K562 (cell line): ENCODE results near the gene PACS2. TPM values are rescaled to one million over a fixed set of nuclear protein-coding genes. Genes with fewer than 3 reads are reported as not detected.

Experiments
- ATAC-seq: fragments of 200-7000 bp; cut with Tn5 transposase; 3 replicates; pipeline ENCODE4 v1.9.1; 2020; ENCODE audit warnings: moderate library complexity
- BruUV-seq: library from RNA; stranded (reverse); fragments of 400-500 nt; replicated peaks from 2 replicates; lab custom pipeline; 2021; lab: Mats Ljungman, UMichigan
- CTCF ChIA-PET: fragments of 300-600 bp; formaldehyde crosslinking; extraction: SDS; loops from one replicate; lab custom pipeline; 2021; ENCODE audit warnings: low intra/inter-chr PET ratio; lab: Yijun Ruan, JAX
- POLR2A ChIA-PET: fragments of 300-600, 350-650 bp; sonication (Branson Sonifier 250); formaldehyde crosslinking; extraction: SDS; loops from one replicate; lab custom pipeline; 2021; ENCODE audit warnings: antibody characterized with exemption, inconsistent platforms; lab: Yijun Ruan, JAX
- DNase-seq, 4 experiments: peaks; one replicate each; pipeline versions ENCODE4 v3.0.0 to v3.0.0-alpha.2; 2011 to 2018; ENCODE audit warnings: low spot score in 3 of 4, mixed read lengths in 3 of 4; ENCODE audit errors: extremely low read depth in 1 of 4
- FAIRE-seq: peaks from 2 replicates; lab custom pipeline; 2011; peaks lifted over from hg19 to GRCh38; lab: Jason Lieb, UNC
- H2AFZ ChIP-seq: 2 replicates; pipeline ENCODE4 v1.6.0; 2011; ENCODE audit warnings: low read depth, low read length, control low read depth, inconsistent platforms
- H3K27ac ChIP-seq: fragments of 200-600 bp; 3 replicates; pipeline ENCODE4 v1.8.0; 2011; ENCODE audit warnings: low read depth, mild to moderate bottlenecking, control low read depth, inconsistent platforms, low read length, moderate library complexity, mixed read lengths; ENCODE audit errors: extremely low read depth
- H3K27me3 ChIP-seq, 2 experiments: fragments of 300-600 bp in 1 of 2; 2 replicates in 1 of 2; 3 replicates in 1 of 2; pipeline versions ENCODE4 v1.6.0 to v1.8.0; 2011; ENCODE audit warnings: inconsistent platforms in 2 of 2, low read length in 2 of 2, mild to moderate bottlenecking in 1 of 2, mixed read lengths in 1 of 2, moderate library complexity in 1 of 2; ENCODE audit not compliant: control insufficient read depth in 2 of 2, insufficient read depth in 2 of 2
- H3K36me3 ChIP-seq: fragments of 300-600 bp; 3 replicates; pipeline ENCODE4 v1.8.0; 2011; ENCODE audit warnings: mild to moderate bottlenecking, low read length, inconsistent platforms; ENCODE audit not compliant: control insufficient read depth, insufficient read depth
- H3K4me1 ChIP-seq, 2 experiments: fragments of 200-600 bp in 1 of 2; replicated peaks in 1 of 2; 2 replicates in 1 of 2; 3 replicates in 1 of 2; pipeline versions ENCODE4 v1.5.1 to v1.8.0; 2011; ENCODE audit warnings: inconsistent platforms in 2 of 2, low read length in 2 of 2, mild to moderate bottlenecking in 1 of 2, mixed read lengths in 1 of 2, moderate library complexity in 1 of 2; ENCODE audit not compliant: control insufficient read depth in 2 of 2, insufficient read depth in 2 of 2
- H3K4me2 ChIP-seq: 2 replicates; pipeline ENCODE4 v1.6.1; 2011; ENCODE audit warnings: low read length, control low read depth, inconsistent platforms, mixed read lengths; ENCODE audit not compliant: insufficient read depth
- H3K4me3 ChIP-seq: fragments of 200-600 bp; sonication (generic), shearing (Covaris generic); 2 replicates; pipeline ENCODE4 v1.5.1; 2016; ENCODE audit warnings: control low read depth, inconsistent platforms
- H3K79me2 ChIP-seq: fragments of 200-600 bp; 3 replicates; pipeline ENCODE4 v1.8.0; 2011; ENCODE audit warnings: low read length, inconsistent platforms; ENCODE audit not compliant: control insufficient read depth, insufficient read depth
- H3K9ac ChIP-seq, 2 experiments: 2 replicates each; pipeline versions ENCODE4 v1.6.0 to v1.6.1; 2011; ENCODE audit warnings: low read depth in 2 of 2, low read length in 2 of 2, control low read depth in 1 of 2, inconsistent platforms in 1 of 2, mild to moderate bottlenecking in 1 of 2, mixed read lengths in 1 of 2; ENCODE audit not compliant: insufficient read depth in 1 of 2
- H3K9me1 ChIP-seq: one replicate; pipeline ENCODE4 v1.6.0; 2011; ENCODE audit warnings: inconsistent platforms, mild to moderate bottlenecking, low read length, moderate library complexity; ENCODE audit not compliant: control insufficient read depth, insufficient read depth
- H3K9me3 ChIP-seq: replicated peaks from 2 replicates; pipeline ENCODE4 v1.5.1; 2011; ENCODE audit warnings: low read depth, low read length, inconsistent platforms; ENCODE audit not compliant: control insufficient read depth, insufficient read depth
- H4K20me1 ChIP-seq: replicated peaks from 2 replicates; pipeline ENCODE4 v1.6.1; 2011; ENCODE audit warnings: low read length, inconsistent platforms, mixed read lengths; ENCODE audit not compliant: control insufficient read depth, insufficient read depth
- POLR2G ChIP-seq: fragments of 200-400 bp; formaldehyde crosslinking; IDR thresholded peaks from 2 replicates; pipeline ENCODE4 v1.6.1; 2017; ENCODE audit warnings: low read depth, mild to moderate bottlenecking, antibody characterized with exemption, low read length, moderate library complexity
- ZNF785 ChIP-seq: fragments of 250-450 bp; sonication (Bioruptor Pico); IDR thresholded peaks from 2 replicates; pipeline ENCODE4 v1.4.0; 2020; ENCODE audit warnings: mild to moderate bottlenecking
- WGBS: fragments of 100-300 bp; shearing (Covaris generic); methylation state at CpG from one replicate; pipeline ENCODE4 v1.1.6; 2016; ENCODE audit warnings: low coverage, mixed read lengths; ENCODE audit not compliant: insufficient coverage; ENCODE audit errors: missing lambda C conversion rate; 5-methylcytosine and 5-hydroxymethylcytosine counted together
- in situ Hi-C: fragments of 300-500 bp; cut with MboI; formaldehyde crosslinking; loops from 4 replicates; pipeline ENCODE4 v1.15.0; 2018; ENCODE audit warnings: inconsistent platforms, mixed read lengths
- intact Hi-C: fragments of 100-400 bp; cut with micrococcal nuclease; formaldehyde crosslinking; loops from 2 replicates; pipeline ENCODE4 v1.14.2; 2022
- polyA plus RNA-seq, 8 experiments: library from polyadenylated mRNA; depleted of rRNA in 4 of 8; stranded (reverse) in 5 of 8; unstranded in 3 of 8; fragments of >200 nt; fragmentation: Nextera tagmentation in 2 of 8; fragmentation: Illumina TruSeq in 1 of 8; extraction: Ambion mirVana in 2 of 8; extraction: Trizol in 1 of 8; gene quantifications; 2 replicates each; pipeline versions ENCODE4 v1.2.1 to v1.2.3, GENCODE V29; 2011 to 2014; ENCODE audit warnings: inconsistent platforms in 1 of 8, missing spikeins in 1 of 8
- total RNA-seq, 7 experiments: library from RNA; depleted of rRNA in 6 of 7; stranded (reverse); fragments of >200 nt in 6 of 7; fragmentation: Illumina TruSeq in 2 of 7; extraction: Trizol in 2 of 7; gene quantifications; 2 replicates each; pipeline versions ENCODE4 v1.2.1 to v1.2.3, GENCODE V29; 2011 to 2021; ENCODE audit warnings: low replicate concordance in 1 of 7

PACS2 gene
- total and polyA plus RNA-seq, 9 of the 15 experiments (the other 6 are each of a cell fraction or from before 2014, with no cell fraction given): 0.11 to 20.8 (median 9.9) TPM

- no TSS peak for BruUV-seq
- TF ChIP-seq POLR2G (0 out of 2 replicates have a peak, but pooled peaks have one; percentile 52), ZNF785 (no peak)
- Histone ChIP-seq H3K9me1 (no peaks in the 10 kb centered on the region), H3K9me3 (no peaks in the 10 kb centered on the region), H3K9ac (no peak overlapping the region), H3K4me1 (peaks cover 0 to 50% of the 10 kb centered on the region in 2 experiments; a peak in 2 of 5 replicates), H3K4me3 (no peak overlapping the region), H3K36me3 (peaks cover 44% of the 10 kb centered on the region; the same call in 1 of the 3 replicates), H3K79me2 (peaks cover 69% of the 10 kb centered on the region), H3K27me3 (no peaks in the 10 kb centered on the region), H3K27ac (no peak overlapping the region), H2AFZ (no peak overlapping the region), H3K4me2 (no peak overlapping the region), H4K20me1 (peaks cover 8% of the 10 kb centered on the region; the same call in 1 of the 2 replicates)
- DNase-seq (no peak), ATAC-seq (no peak), FAIRE-seq (no peak)
- CTCF ChIA-PET: no interaction called here
- POLR2A ChIA-PET: interaction anchor here (0.7 kb wide), 1 partner anchor 20 kb away, joined by 3 read pairs; no protein-coding TSS in a partner anchor
- in situ Hi-C loops (no loop called here), intact Hi-C loops (no loop called here)
- 92% methylated on average over 16 of the region's 31 CpGs for WGBS
Measured at GRCh38 chr14:105436891-105437722, 122.6 kb downstream of the PACS2 start.
